Suprapubic skin (tissue), 4 donors: Measurements from ENCODE around the gene LRRC55. TPM values are rescaled to one million over a fixed set of nuclear protein-coding genes. Genes with fewer than 3 reads are reported as not detected.

Source experiments
- DNase-seq, 2 donors: peaks; one replicate each; pipeline ENCODE4 v3.0.0-alpha.2; 2019; ENCODE audit warnings: low spot score in 2 of 2
- H3K27ac ChIP-seq: fragments of 200-600 bp; sonication (generic); one replicate; pipeline ENCODE4 v1.5.1; 2019
- H3K27me3 ChIP-seq: fragments of 200-600 bp; sonication (generic); one replicate; pipeline ENCODE4 v1.5.1; 2019
- H3K36me3 ChIP-seq: fragments of 200-600 bp; sonication (generic); one replicate; pipeline ENCODE4 v1.5.1; 2019
- H3K4me1 ChIP-seq: fragments of 200-600 bp; sonication (generic); one replicate; pipeline ENCODE4 v1.5.1; 2019
- H3K4me3 ChIP-seq: fragments of 200-600 bp; sonication (generic); one replicate; pipeline ENCODE4 v1.5.1; 2019; ENCODE audit warnings: mild to moderate bottlenecking
- H3K9me3 ChIP-seq: fragments of 200-600 bp; sonication (generic); one replicate; pipeline ENCODE4 v1.5.1; 2019
- CTCF ChIP-seq, 2 donors: fragments of 200-600 bp in 1 of 2; fragments of 450-650 bp in 1 of 2; sonication (generic) in 1 of 2; IDR thresholded peaks; one replicate each; pipeline ENCODE4 v1.5.1; 2016 to 2019; ENCODE audit warnings: antibody characterized with exemption in 2 of 2, mild to moderate bottlenecking in 1 of 2, moderate library complexity in 1 of 2
- EP300 ChIP-seq: sonication (generic); formaldehyde crosslinking; IDR thresholded peaks from one replicate; pipeline ENCODE4 v1.6.1; 2017; ENCODE audit warnings: antibody characterized with exemption
- POLR2A ChIP-seq, 2 donors: fragments of 450-650 bp; IDR thresholded peaks; one replicate each; pipeline ENCODE4 v1.6.1; 2017; ENCODE audit warnings: antibody characterized with exemption in 2 of 2, mild to moderate bottlenecking in 2 of 2, moderate library complexity in 2 of 2
- POLR2AphosphoS5 ChIP-seq, 3 donors: sonication (generic); formaldehyde crosslinking; IDR thresholded peaks; one replicate each; pipeline ENCODE4 v1.6.1; 2017; ENCODE audit warnings: antibody characterized with exemption in 3 of 3
- WGBS: methylation state at CpG from one replicate; pipeline ENCODE4 v1.1.5; 2018; 5-methylcytosine and 5-hydroxymethylcytosine counted together
- total RNA-seq, 4 donors: library from RNA; depleted of rRNA; stranded (reverse); fragments of >200 nt; gene quantifications; one replicate each; pipeline ENCODE4 v1.1.0, GENCODE V29; 2016

LRRC55 gene
- total RNA-seq, 4 donors from 2014 or later: 0.08 to 0.24 (median 0.17) TPM; not detected in 1

- TF ChIP-seq POLR2AphosphoS5 (IDR thresholded peaks at IDR 0.05) (no peak), CTCF (IDR thresholded peaks at IDR 0.05) (no peak), EP300 (no peak), POLR2A (IDR thresholded peaks at IDR 0.05) (no peak)
- peaks cover 20% of the 10 kb centered on the region for H3K4me1 ChIP-seq
- no peak overlapping the region for H3K27ac ChIP-seq
- no peak overlapping the region for H3K4me3 ChIP-seq
- H3K27me3 ChIP-seq: no peaks in the 10 kb centered on the region
- 87% methylated on average over 2 of the region's 2 CpGs for WGBS
- no peaks in the 10 kb centered on the region for H3K9me3 ChIP-seq
- H3K36me3 ChIP-seq: no peaks in the 10 kb centered on the region
- DNase-seq: no peak
Observed at GRCh38 chr11:57214098-57214417, 32.3 kb downstream of the LRRC55 start.

- TF ChIP-seq POLR2AphosphoS5 (IDR thresholded peaks at IDR 0.05): no peak
- no peak for TF ChIP-seq CTCF (IDR thresholded peaks at IDR 0.05)
- TF ChIP-seq POLR2A (IDR thresholded peaks at IDR 0.05): no peak
- TF ChIP-seq EP300: no peak
- DNase-seq: no peak
- Histone ChIP-seq H3K9me3 (no peaks in the 10 kb centered on the region), H3K27ac (no peak overlapping the region), H3K4me3 (no peak overlapping the region), H3K4me1 (peaks cover 24% of the 10 kb centered on the region), H3K27me3 (no peaks in the 10 kb centered on the region), H3K36me3 (no peaks in the 10 kb centered on the region)
- 48% methylated on average over 3 of the region's 3 CpGs for WGBS
Observed at GRCh38 chr11:57214494-57214893, 32.7 kb downstream of the LRRC55 start.

GRCh38 chr11:57216463-57216862, 34.7 kb downstream of the LRRC55 start:
- Histone ChIP-seq H3K27me3 (no peaks in the 10 kb centered on the region), H3K4me3 (no peak overlapping the region), H3K36me3 (no peaks in the 10 kb centered on the region), H3K9me3 (no peaks in the 10 kb centered on the region), H3K27ac (no peak overlapping the region), H3K4me1 (peaks cover 24% of the 10 kb centered on the region)
- no peak for DNase-seq
- TF ChIP-seq EP300 (no peak), POLR2AphosphoS5 (IDR thresholded peaks at IDR 0.05) (no peak), POLR2A (IDR thresholded peaks at IDR 0.05) (no peak), CTCF (IDR thresholded peaks at IDR 0.05) (no peak)
- WGBS: 87% methylated on average over 4 of the region's 4 CpGs

- Histone ChIP-seq H3K27ac (no peak overlapping the region), H3K4me1 (peaks cover 24% of the 10 kb centered on the region), H3K4me3 (no peak overlapping the region), H3K9me3 (no peaks in the 10 kb centered on the region), H3K27me3 (no peaks in the 10 kb centered on the region), H3K36me3 (no peaks in the 10 kb centered on the region)
- WGBS: 49% methylated on average over 4 of the region's 4 CpGs
- DNase-seq: no peak
- TF ChIP-seq CTCF (IDR thresholded peaks at IDR 0.05) (no peak), POLR2A (IDR thresholded peaks at IDR 0.05) (no peak), POLR2AphosphoS5 (IDR thresholded peaks at IDR 0.05) (no peak), EP300 (no peak)
Observed at GRCh38 chr11:57217053-57217452, 35.3 kb downstream of the LRRC55 start.

- Histone ChIP-seq H3K9me3 (no peaks in the 10 kb centered on the region), H3K36me3 (no peaks in the 10 kb centered on the region)
Observed at GRCh38 chr11:57219021-57219627, 37.4 kb downstream of the LRRC55 start.

More at GRCh38 chr11:57219021-57219627, 37.4 kb downstream of the LRRC55 start:
- no peaks in the 10 kb centered on the region for H3K27me3 ChIP-seq
- TF ChIP-seq CTCF (IDR thresholded peaks at IDR 0.05): no peak
- TF ChIP-seq POLR2A (IDR thresholded peaks at IDR 0.05): no peak
- TF ChIP-seq EP300: no peak
- no peak for TF ChIP-seq POLR2AphosphoS5 (IDR thresholded peaks at IDR 0.05)
- DNase-seq: no peak
- WGBS: 37% methylated on average over 6 of the region's 6 CpGs
- peak overlapping the region; percentile 7 for H3K27ac ChIP-seq
- peaks cover 13% of the 10 kb centered on the region for H3K4me1 ChIP-seq
- H3K4me3 ChIP-seq: no peak overlapping the region
